HG03066 (cell line): ENCODE measurements around the gene ANKRD40CL.

Experiments
- ATAC-seq: cut with Tn5 transposase; IDR thresholded peaks from one replicate; pipeline ENCODE4 v1.9.1; 2021; ENCODE audit warnings: low read depth; ENCODE audit not compliant: unreplicated experiment

Gene ANKRD40CL

GRCh38 chr17:50719924-50720794, 47.2 kb downstream of the ANKRD40CL start:
- ATAC-seq = no peak

- ATAC-seq = peak; percentile 87
Measured at GRCh38 chr17:50719144-50719923, 48.0 kb downstream of the ANKRD40CL start, which contains the start of gene LUC7L3. TSS of gene LUC7L3 (plus strand) at chr17:50719603. CDS start at chr17:50719733, 130 bp downstream.

- no peak for ATAC-seq
Measured at GRCh38 chr17:50715471-50715870, 51.8 kb downstream of the ANKRD40CL start.

GRCh38 chr17:50712641-50713040, 54.7 kb downstream of the ANKRD40CL start:
- ATAC-seq = no peak
